ENCODE measurements around the gene SUGCT.
"Not testable (repeated sequence)": the region's sequence is repeated elsewhere in the genome, so short reads cannot be mapped to it uniquely, and the experiment has no call there.

The SUGCT gene

GRCh38 chr7:40199076-40199802 lies 64.4 kb downstream of the SUGCT start:
- DNase-seq (ENCODE audit: low spot score): peak; percentile 32
- FAIRE-seq: no peak

GRCh38 chr7:40200791-40201190 lies 66.0 kb downstream of the SUGCT start:
- FAIRE-seq (no peak), DNase-seq (ENCODE audit: low spot score) (no peak)

- FAIRE-seq (no peak), DNase-seq (ENCODE audit: low spot score) (no peak)
Observed at GRCh38 chr7:40202851-40203250, 68.0 kb downstream of the SUGCT start.

- FAIRE-seq (no peak), DNase-seq (ENCODE audit: low spot score) (no peak)
Observed at GRCh38 chr7:40204581-40204980, 69.8 kb downstream of the SUGCT start.

- FAIRE-seq (no peak), DNase-seq (ENCODE audit: low spot score) (no peak)
Observed at GRCh38 chr7:40205992-40206391, 71.2 kb downstream of the SUGCT start.

- DNase-seq (ENCODE audit: low spot score): no peak
- no peak for FAIRE-seq
Observed at GRCh38 chr7:40211276-40212003, 76.6 kb downstream of the SUGCT start.

GRCh38 chr7:40213291-40213690 lies 78.5 kb downstream of the SUGCT start:
- DNase-seq (ENCODE audit: low spot score): no peak
- FAIRE-seq: no peak

GRCh38 chr7:40213856-40214255 lies 79.1 kb downstream of the SUGCT start:
- no peak for DNase-seq (ENCODE audit: low spot score)
- no peak for FAIRE-seq

- not testable (repeated sequence) for DNase-seq (ENCODE audit: low spot score); FAIRE-seq
Observed at GRCh38 chr7:40218612-40219011, 83.8 kb downstream of the SUGCT start.

- FAIRE-seq: no peak
- DNase-seq (ENCODE audit: low spot score): peak; percentile 33
Observed at GRCh38 chr7:40219917-40220316, 85.1 kb downstream of the SUGCT start.

GRCh38 chr7:40220421-40220911 lies 85.7 kb downstream of the SUGCT start:
- no peak for DNase-seq (ENCODE audit: low spot score)

GRCh38 chr7:40221836-40222235 lies 87.0 kb downstream of the SUGCT start:
- peak; percentile 94 for DNase-seq (ENCODE audit: low spot score)

More at GRCh38 chr7:40220421-40220911, 85.7 kb downstream of the SUGCT start:
- FAIRE-seq: peak; percentile 58

GRCh38 chr7:40223451-40224127 lies 88.8 kb downstream of the SUGCT start:
- DNase-seq (ENCODE audit: low spot score) (no peak), FAIRE-seq (peak; percentile 40)

More at GRCh38 chr7:40221836-40222235, 87.0 kb downstream of the SUGCT start:
- FAIRE-seq: peak; percentile 96

- FAIRE-seq (no peak), DNase-seq (ENCODE audit: low spot score) (no peak)
Observed at GRCh38 chr7:40230101-40230500, 95.3 kb downstream of the SUGCT start.

GRCh38 chr7:40231796-40232195 lies 97.0 kb downstream of the SUGCT start:
- FAIRE-seq (no peak), DNase-seq (ENCODE audit: low spot score) (no peak)

- peak; percentile 92 for FAIRE-seq
- peak; percentile 65 for DNase-seq (ENCODE audit: low spot score)
Observed at GRCh38 chr7:40232242-40232893, 97.6 kb downstream of the SUGCT start.

- no peak for FAIRE-seq
- DNase-seq (ENCODE audit: low spot score): no peak
Observed at GRCh38 chr7:40234046-40234445, 99.2 kb downstream of the SUGCT start.

GRCh38 chr7:40234666-40235065 lies 99.9 kb downstream of the SUGCT start:
- FAIRE-seq (no peak), DNase-seq (ENCODE audit: low spot score) (no peak)

GRCh38 chr7:40237731-40238130 lies 102.9 kb downstream of the SUGCT start:
- DNase-seq (ENCODE audit: low spot score) (no peak), FAIRE-seq (no peak)

GRCh38 chr7:40239755-40240303 lies 105.0 kb downstream of the SUGCT start:
- DNase-seq (ENCODE audit: low spot score): no peak
- FAIRE-seq: no peak

GRCh38 chr7:40243076-40243475 lies 108.3 kb downstream of the SUGCT start:
- DNase-seq (ENCODE audit: low spot score) (no peak), FAIRE-seq (no peak)

Data from RCC 7860 (cell line).